Testis (tissue), 2 donors: ENCODE data around the gene MRPS35.

ENCODE experiments used
- CTCF ChIP-seq, 3 experiments: fragments of 450-650 bp in 2 of 3; fragments of 200-600 bp in 1 of 3; sonication (generic) in 1 of 3; IDR thresholded peaks; one replicate each; pipeline ENCODE4 v1.5.1; 2016 to 2019; ENCODE audit warnings: antibody characterized with exemption in 3 of 3, mild to moderate bottlenecking in 2 of 3, moderate library complexity in 1 of 3
- POLR2A ChIP-seq: fragments of 450-650 bp; IDR thresholded peaks from one replicate; pipeline ENCODE4 v1.6.1; 2017; ENCODE audit warnings: antibody characterized with exemption, mild to moderate bottlenecking, moderate library complexity

- no peak for TF ChIP-seq POLR2A
- no peak for TF ChIP-seq CTCF (IDR thresholded peaks at IDR 0.05)
Observed at GRCh38 chr12:27800819-27801218, 90.2 kb downstream of the MRPS35 start.
